Endothelial cell of umbilical vein (primary cell): ENCODE data around the gene ATAD3A. TPM values are rescaled to one million over a fixed set of nuclear protein-coding genes. Genes with fewer than 3 reads are reported as not detected.

Experiments
- BruUV-seq: library from RNA; stranded (reverse); fragments of 400-500 nt; replicated peaks from 2 replicates; lab custom pipeline; 2021; lab: Mats Ljungman, UMichigan
- CTCF ChIA-PET: fragments of 300-600, 350-600 bp; sonication (Branson Sonifier 250); formaldehyde crosslinking; loops from one replicate; lab custom pipeline; 2021; ENCODE audit warnings: antibody characterized with exemption, inconsistent platforms; lab: Charles Lee
- POLR2A ChIA-PET: fragments of 300-600, 350-600 bp; sonication (Branson Sonifier 250); formaldehyde crosslinking; loops from one replicate; lab custom pipeline; 2021; ENCODE audit warnings: antibody characterized with exemption, inconsistent platforms; lab: Charles Lee
- DNase-seq: peaks from one replicate; pipeline ENCODE4 v3.0.0-alpha.2; 2011; ENCODE audit warnings: low read depth, low spot score
- FAIRE-seq: peaks from 2 replicates; lab custom pipeline; 2011; peaks lifted over from hg19 to GRCh38; lab: Jason Lieb, UNC
- H2AFZ ChIP-seq: 2 replicates; pipeline ENCODE4 v1.6.0; 2012; ENCODE audit warnings: low read depth, low read length, control low read depth, inconsistent platforms
- H3K27ac ChIP-seq: 2 replicates; pipeline ENCODE4 v1.5.1; 2011; ENCODE audit warnings: low read depth, mild to moderate bottlenecking, control low read depth, low read length, moderate library complexity; ENCODE audit not compliant: insufficient read depth
- H3K27me3 ChIP-seq, 2 experiments: 2 replicates each; pipeline versions ENCODE4 v1.6.0 to v1.6.1; 2011; ENCODE audit warnings: low read length in 2 of 2, mixed read lengths in 1 of 2; ENCODE audit not compliant: control insufficient read depth in 2 of 2, insufficient read depth in 2 of 2
- H3K36me3 ChIP-seq, 2 experiments: 2 replicates in 1 of 2; 3 replicates in 1 of 2; pipeline ENCODE4 v1.5.1; 2011; ENCODE audit warnings: low read length in 2 of 2, mild to moderate bottlenecking in 1 of 2, moderate library complexity in 1 of 2; ENCODE audit not compliant: control insufficient read depth in 2 of 2, insufficient read depth in 2 of 2; ENCODE audit errors: extremely low read depth in 1 of 2
- H3K4me1 ChIP-seq: 3 replicates; pipeline ENCODE4 v1.5.1; 2011; ENCODE audit warnings: mild to moderate bottlenecking, low read length; ENCODE audit not compliant: control insufficient read depth, insufficient read depth; ENCODE audit errors: extremely low read depth
- H3K4me2 ChIP-seq: 2 replicates; pipeline ENCODE4 v1.6.1; 2011; ENCODE audit warnings: low read length, control low read depth, mixed read lengths; ENCODE audit not compliant: insufficient read depth
- H3K4me3 ChIP-seq, 3 experiments: fragments of 200-600 bp in 1 of 3; sonication (generic), shearing (Covaris generic) in 1 of 3; replicated peaks in 1 of 3; 2 replicates each; pipeline ENCODE4 v1.5.1; 2011 to 2016; ENCODE audit warnings: control low read depth in 3 of 3, low read length in 3 of 3, mild to moderate bottlenecking in 2 of 3, inconsistent platforms in 1 of 3, low read depth in 1 of 3, moderate library complexity in 1 of 3; ENCODE audit not compliant: insufficient read depth in 1 of 3
- H3K79me2 ChIP-seq: 2 replicates; pipeline ENCODE4 v1.6.0; 2012; ENCODE audit warnings: low read length, inconsistent platforms; ENCODE audit not compliant: control insufficient read depth, insufficient read depth
- H3K9ac ChIP-seq: replicated peaks from 2 replicates; pipeline ENCODE3; 2011; ENCODE audit warnings: low read length, control low read depth; ENCODE audit not compliant: insufficient read depth; ENCODE audit errors: extremely low read depth
- H3K9me1 ChIP-seq: replicated peaks from 3 replicates; pipeline ENCODE4 v1.6.0; 2011; ENCODE audit warnings: mild to moderate bottlenecking, low read length; ENCODE audit not compliant: control insufficient read depth, insufficient read depth; ENCODE audit errors: extremely low read depth
- H3K9me3 ChIP-seq: replicated peaks from 2 replicates; pipeline ENCODE4 v1.5.1; 2012; ENCODE audit warnings: low read length, inconsistent platforms; ENCODE audit not compliant: control insufficient read depth, insufficient read depth
- H4K20me1 ChIP-seq: replicated peaks from 2 replicates; pipeline ENCODE3; 2011; ENCODE audit warnings: mild to moderate bottlenecking, low read length; ENCODE audit not compliant: control insufficient read depth, insufficient read depth; ENCODE audit errors: extremely low read depth
- CTCF ChIP-seq, 2 donors: IDR thresholded peaks; 1 replicate in 1 of 2; 2 replicates in 1 of 2; pipeline ENCODE4 v1.5.1; 2011; ENCODE audit warnings: low read length in 2 of 2, mild to moderate bottlenecking in 2 of 2, moderate library complexity in 2 of 2, control low read depth in 1 of 2, inconsistent platforms in 1 of 2, low read depth in 1 of 2; ENCODE audit not compliant: insufficient read depth in 1 of 2; ENCODE audit errors: extremely low read depth in 1 of 2
- EZH2 ChIP-seq: IDR thresholded peaks from 2 replicates; pipeline ENCODE4 v1.6.1; 2012; ENCODE audit warnings: borderline replicate concordance, low read depth, mild to moderate bottlenecking, moderate library complexity, low read length, inconsistent platforms; ENCODE audit not compliant: severe bottlenecking
- FOS ChIP-seq: IDR thresholded peaks from 2 replicates; pipeline ENCODE4 v1.6.1; 2011; ENCODE audit warnings: mild to moderate bottlenecking, low read length, moderate library complexity, borderline replicate concordance; ENCODE audit not compliant: insufficient read depth
- GATA2 ChIP-seq: IDR thresholded peaks from 2 replicates; pipeline ENCODE4 v1.7.0; 2011; ENCODE audit warnings: low read depth, mild to moderate bottlenecking, moderate library complexity, mixed read lengths, low read length; ENCODE audit not compliant: insufficient read length, insufficient read depth
- JUN ChIP-seq: IDR thresholded peaks from 2 replicates; pipeline ENCODE4 v1.6.1; 2011; ENCODE audit warnings: borderline replicate concordance, low read depth; ENCODE audit not compliant: insufficient read length, insufficient read depth
- MAX ChIP-seq: IDR thresholded peaks from 2 replicates; pipeline ENCODE4 v1.6.1; 2011; ENCODE audit not compliant: insufficient read depth, insufficient read length
- MYC ChIP-seq: IDR thresholded peaks from one replicate; pipeline ENCODE4 v1.6.1; 2011; ENCODE audit warnings: mild to moderate bottlenecking, low read depth, low read length
- POLR2A ChIP-seq: IDR thresholded peaks from 2 replicates; pipeline ENCODE4 v1.6.1; 2012; ENCODE audit warnings: low read depth, mild to moderate bottlenecking, control low read depth, low read length
- POLR2AphosphoS5 ChIP-seq: IDR thresholded peaks from 2 replicates; pipeline ENCODE4 v1.6.1; 2012; ENCODE audit warnings: low read depth, mild to moderate bottlenecking, control low read depth, low read length, moderate library complexity; ENCODE audit not compliant: insufficient read depth
- dilution Hi-C: fragments of 300-500 bp; cut with MboI; formaldehyde crosslinking; loops from one replicate; pipeline ENCODE4 v1.15.0; 2019; ENCODE audit warnings: low sequenced_read_pairs; ENCODE audit not compliant: extremely low pct_ligation_motif_present
- intact Hi-C: fragments of 100-400 bp; cut with micrococcal nuclease; formaldehyde crosslinking; loops from one replicate; pipeline ENCODE4 v1.10.0; 2022
- polyA plus RNA-seq, 4 experiments: library from polyadenylated mRNA; depleted of rRNA in 3 of 4; stranded (reverse) in 3 of 4; unstranded in 1 of 4; fragments of >200 nt; gene quantifications; 2 replicates each; pipeline versions ENCODE4 v1.2.1 to v1.2.3, GENCODE V29; 2011 to 2012; ENCODE audit warnings: missing spikeins in 1 of 4
- total RNA-seq: library from RNA; stranded (reverse); gene quantifications from 2 replicates; pipeline ENCODE4 v1.2.3, GENCODE V29; 2021

Gene ATAD3A
- total and polyA plus RNA-seq, 2 donors (not counting 3 experiments of a cell fraction or from before 2014, with no cell fraction given) = 24.9 to 55.2 TPM

- no peaks in the 10 kb centered on the region for H3K9me1 ChIP-seq
- TF ChIP-seq GATA2 (no peak), POLR2AphosphoS5 (no peak), MYC (no peak), EZH2 (no peak), POLR2A (no peak), JUN (no peak), FOS (no peak), CTCF (IDR thresholded peaks at IDR 0.05; ENCODE audit: extremely low read depth in 1 of 2, insufficient read depth in 1 of 2, low read depth in 1 of 2, low read length in 2 of 2) (no peak), MAX (no peak)
- H3K79me2 ChIP-seq = no peaks in the 10 kb centered on the region
- H3K4me2 ChIP-seq = no peak overlapping the region
- no TSS peak for BruUV-seq
- no peaks in the 10 kb centered on the region for H4K20me1 ChIP-seq
- no peak for DNase-seq
- H3K27ac ChIP-seq = no peak overlapping the region
- no peaks in the 10 kb centered on the region for H3K27me3 ChIP-seq
- ChIA-PET POLR2A (no interaction called here), CTCF (no interaction called here)
- no peaks in the 10 kb centered on the region for H3K9me3 ChIP-seq
- no peak for FAIRE-seq
- intact Hi-C loops (no loop called here), dilution Hi-C loops (no loop called here)
- no peak overlapping the region for H3K4me3 ChIP-seq
- no peaks in the 10 kb centered on the region for H3K4me1 ChIP-seq
- H3K9ac ChIP-seq = no peak overlapping the region
- peaks cover 7 to 22% of the 10 kb centered on the region in 2 experiments for H3K36me3 ChIP-seq
- no peak overlapping the region for H2AFZ ChIP-seq
These were observed 16.6 kb downstream of the ATAD3A start for GRCh38 chr1:1528301-1529267.
